Body of pancreas (tissue), 4 donors: ENCODE measurements around the gene ZNF581. TPM values are rescaled to one million over a fixed set of nuclear protein-coding genes. Genes with fewer than 3 reads are reported as not detected.

Experiments
- ATAC-seq: fragments of 150-250 bp; one replicate; pipeline ENCODE4 v1.9.1; 2016
- DNase-seq, 4 donors: peaks; one replicate each; pipeline ENCODE4 v3.0.0-alpha.2; 2019
- H3K27ac ChIP-seq, 4 donors: fragments of 200-600 bp; sonication (generic); 1 replicate in 3 of 4; 2 replicates in 1 of 4; pipeline versions ENCODE4 v1.5.1 to v1.6.1; 2016 to 2019; ENCODE audit warnings: mild to moderate bottlenecking in 1 of 4, mixed read lengths in 1 of 4, moderate library complexity in 1 of 4
- H3K27me3 ChIP-seq, 2 donors: fragments of 200-600 bp; sonication (generic); one replicate each; pipeline ENCODE4 v1.6.0; 2016; ENCODE audit warnings: mild to moderate bottlenecking in 1 of 2
- H3K36me3 ChIP-seq, 2 donors: fragments of 200-600 bp; sonication (generic); replicated peaks in 1 of 2; 2 replicates each; pipeline ENCODE4 v1.5.1; 2016; ENCODE audit warnings: low read depth in 2 of 2; ENCODE audit not compliant: insufficient read depth in 1 of 2
- H3K4me1 ChIP-seq: fragments of 200-600 bp; sonication (generic); one replicate; pipeline ENCODE4 v1.6.0; 2016
- H3K4me3 ChIP-seq, 2 donors: fragments of 200-600 bp; sonication (generic); 1 replicate in 1 of 2; 2 replicates in 1 of 2; pipeline ENCODE4 v1.5.1; 2016 to 2019
- H3K9me3 ChIP-seq, 3 donors: fragments of 200-600 bp; sonication (generic); 1 replicate in 2 of 3; 2 replicates in 1 of 3; pipeline ENCODE4 v1.5.1; 2016
- CTCF ChIP-seq, 7 experiments: fragments of 450-650 bp in 4 of 7; fragments of 200-600 bp in 3 of 7; sonication (generic) in 3 of 7; IDR thresholded peaks; one replicate each; pipeline ENCODE4 v1.5.1; 2016 to 2019; ENCODE audit warnings: antibody characterized with exemption in 7 of 7
- POLR2A ChIP-seq, 3 donors: fragments of 450-650 bp; IDR thresholded peaks; one replicate each; pipeline ENCODE4 v1.6.1; 2016; ENCODE audit warnings: antibody characterized with exemption in 3 of 3, mild to moderate bottlenecking in 2 of 3
- WGBS, 2 donors: methylation state at CpG; one replicate each; pipeline ENCODE4 v1.1.5; 2017; 5-methylcytosine and 5-hydroxymethylcytosine counted together
- intact Hi-C: fragments of 100-400 bp; cut with DNase I; formaldehyde crosslinking; loops from one replicate; pipeline ENCODE4 v1.15.1; 2023
- total RNA-seq, 2 donors: library from RNA; depleted of rRNA; stranded (reverse); fragments of >200 nt; gene quantifications; one replicate each; pipeline ENCODE4 v1.1.0, GENCODE V29; 2016

The ZNF581 gene
- total RNA-seq, 2 donors from 2014 or later, result 16.8 to 20.2 TPM

DNA sequence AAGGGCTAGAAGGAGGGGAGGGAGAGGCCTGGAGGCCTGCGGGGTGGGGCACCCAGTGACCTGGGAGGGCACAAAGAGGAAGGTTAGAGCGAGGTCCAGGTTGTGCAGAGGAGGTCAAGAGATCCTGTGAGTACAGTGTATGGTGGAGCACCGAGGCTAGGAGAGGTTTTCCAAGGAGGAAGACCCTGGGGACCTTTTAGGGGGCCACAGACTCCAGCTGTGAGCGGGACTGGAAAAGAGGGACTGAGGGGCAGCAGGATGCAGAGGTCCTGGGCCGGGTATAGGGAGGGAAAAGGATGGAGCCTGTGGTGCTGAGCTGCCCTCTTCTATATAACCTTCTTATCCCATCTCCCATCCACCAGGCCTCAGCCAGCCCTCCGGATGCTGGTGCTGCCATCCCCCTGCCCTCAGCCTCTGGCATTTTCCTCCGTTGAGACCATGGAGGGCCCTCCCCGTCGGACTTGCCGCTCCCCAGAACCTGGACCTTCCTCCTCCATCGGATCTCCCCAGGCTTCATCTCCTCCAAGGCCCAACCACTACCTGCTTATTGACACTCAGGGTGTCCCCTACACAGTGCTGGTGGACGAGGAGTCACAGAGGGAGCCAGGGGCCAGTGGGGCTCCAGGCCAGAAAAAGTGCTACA is 863 bp downstream of the ZNF581 start:
- Histone ChIP-seq H3K36me3 (no peaks in the 10 kb centered on the region), H3K4me1 (peaks cover 72% of the 10 kb centered on the region), H3K27ac (peak overlapping the region in 3 of 4 donors; percentile 77 to 93 (median 91)), H3K9me3 (no peaks in the 10 kb centered on the region), H3K27me3 (no peaks in the 10 kb centered on the region), H3K4me3 (peak overlapping the region; percentile 90 to 96)
- WGBS, 2 donors, result 38 to 53% methylated on average over 12 of the region's 12 CpGs
- TF ChIP-seq POLR2A (IDR thresholded peaks at IDR 0.05), result no peak
- no peak for TF ChIP-seq CTCF (IDR thresholded peaks at IDR 0.05)
- intact Hi-C loops, result no loop called here
- DNase-seq (no peak), ATAC-seq (no peak)

- H3K9me3 ChIP-seq, result no peaks in the 10 kb centered on the region
- no peak overlapping the region for H3K4me3 ChIP-seq
- ATAC-seq (no peak), DNase-seq (no peak)
- WGBS, 2 donors, result 63 to 78% methylated on average over 3 to 25 of the region's 28 CpGs
- peaks cover 66% of the 10 kb centered on the region for H3K4me1 ChIP-seq
- no peak overlapping the region for H3K27ac ChIP-seq
- intact Hi-C loops, result no loop called here
- no peaks in the 10 kb centered on the region for H3K27me3 ChIP-seq
- TF ChIP-seq POLR2A (IDR thresholded peaks at IDR 0.05) (no peak), CTCF (IDR thresholded peaks at IDR 0.05) (no peak)
- H3K36me3 ChIP-seq, result no peaks in the 10 kb centered on the region
Observed at GRCh38 chr19:55644842-55645511, 1.5 kb downstream of the ZNF581 start.

GRCh38 chr19:55645512-55645881 is 2.0 kb downstream of the ZNF581 start:
- ATAC-seq (no peak), DNase-seq (no peak)
- Histone ChIP-seq H3K27ac (no peak overlapping the region), H3K9me3 (no peaks in the 10 kb centered on the region), H3K4me1 (peaks cover 61% of the 10 kb centered on the region), H3K4me3 (no peak overlapping the region), H3K27me3 (no peaks in the 10 kb centered on the region), H3K36me3 (no peaks in the 10 kb centered on the region)
- no peak for TF ChIP-seq POLR2A (IDR thresholded peaks at IDR 0.05)
- no peak for TF ChIP-seq CTCF (IDR thresholded peaks at IDR 0.05)
- intact Hi-C loops, result no loop called here
- WGBS, 2 donors, result 51 to 61% methylated on average over 5 of the region's 5 CpGs

- intact Hi-C loops, result no loop called here
- H3K36me3 ChIP-seq, result no peaks in the 10 kb centered on the region
- no peaks in the 10 kb centered on the region for H3K27me3 ChIP-seq
- peaks cover 51% of the 10 kb centered on the region for H3K4me1 ChIP-seq
- TF ChIP-seq POLR2A (IDR thresholded peaks at IDR 0.05) (no peak), CTCF (IDR thresholded peaks at IDR 0.05) (no peak)
- ATAC-seq (no peak), DNase-seq (peak in 1 of 4 donors; percentile 35)
- 29 to 39% methylated on average over 14 of the region's 14 CpGs for WGBS, 2 donors
- H3K4me3 ChIP-seq, result no peak overlapping the region
- no peaks in the 10 kb centered on the region for H3K9me3 ChIP-seq
- peak overlapping the region; percentile 34 to 79 (median 75) for H3K27ac ChIP-seq
Observed at GRCh38 chr19:55646889-55647731, 3.7 kb downstream of the ZNF581 start.
